GM21717 (cell line): Measurements from ENCODE around the gene GLE1.
"Not testable (repeated sequence)": the region's sequence is repeated elsewhere in the genome, so short reads cannot be mapped to it uniquely, and the experiment has no call there.

ENCODE experiments used
- ATAC-seq: cut with Tn5 transposase; IDR thresholded peaks from one replicate; pipeline ENCODE4 v1.9.1; 2021; ENCODE audit warnings: mild to moderate bottlenecking, moderate library complexity; ENCODE audit not compliant: unreplicated experiment

Gene GLE1

GRCh38 chr9:128495804-128496417 is 8.6 kb upstream of the GLE1 start:
- no peak for ATAC-seq

- no peak for ATAC-seq
These were observed 6.5 kb upstream of the GLE1 start for GRCh38 chr9:128497824-128498610.

GRCh38 chr9:128498911-128499310 is 5.6 kb upstream of the GLE1 start:
- no peak for ATAC-seq

GRCh38 chr9:128499920-128500319 is 4.6 kb upstream of the GLE1 start:
- no peak for ATAC-seq

GRCh38 chr9:128503415-128503825 is 1.1 kb upstream of the GLE1 start:
- ATAC-seq = not testable (repeated sequence)

GRCh38 chr9:128503870-128504269 is 649 bp upstream of the GLE1 start:
- ATAC-seq = no peak

- no peak for ATAC-seq
These were observed 871 bp downstream of the GLE1 start for GRCh38 chr9:128505414-128505765.

- not testable (repeated sequence) for ATAC-seq
These were observed 1.4 kb downstream of the GLE1 start for GRCh38 chr9:128505906-128506305.

- ATAC-seq = no peak
These were observed 8.3 kb downstream of the GLE1 start for GRCh38 chr9:128512820-128513219.

GRCh38 chr9:128521956-128522355 is 17.4 kb downstream of the GLE1 start:
- no peak for ATAC-seq

- ATAC-seq = no peak
These were observed 18.8 kb downstream of the GLE1 start for GRCh38 chr9:128523199-128523925.

GRCh38 chr9:128526720-128527119 is 22.2 kb downstream of the GLE1 start:
- no peak for ATAC-seq

GRCh38 chr9:128528445-128529160 is 24.1 kb downstream of the GLE1 start:
- no peak for ATAC-seq

GRCh38 chr9:128529191-128529590 is 24.7 kb downstream of the GLE1 start:
- ATAC-seq = no peak

GRCh38 chr9:128532581-128532980 is 28.1 kb downstream of the GLE1 start:
- ATAC-seq = no peak

- no peak for ATAC-seq
These were observed 36.3 kb downstream of the GLE1 start for GRCh38 chr9:128540634-128541360.

- ATAC-seq = no peak
These were observed 42.0 kb downstream of the GLE1 start for GRCh38 chr9:128546504-128546903.

- ATAC-seq = no peak
These were observed 44.4 kb downstream of the GLE1 start for GRCh38 chr9:128548876-128549275.

GRCh38 chr9:128550226-128550625 is 45.7 kb downstream of the GLE1 start:
- ATAC-seq = no peak

GRCh38 chr9:128550770-128551656 is 46.5 kb downstream of the GLE1 start:
- ATAC-seq = no peak
